GM13977 (cell line): ENCODE data around the gene RAPGEF1.

Source experiments
- DNase-seq: peaks from one replicate; pipeline ENCODE4 v3.0.0; 2012; ENCODE audit warnings: low spot score
- in situ Hi-C: fragments of 300-500 bp; cut with MboI; formaldehyde crosslinking; loops from one replicate; pipeline ENCODE4 v1.12.0; 2022; ENCODE audit warnings: low sequenced_read_pairs, low pct_unique_long_range_greater_than_20kb, mixed read lengths, inconsistent platforms; ENCODE audit not compliant: unreplicated experiment
- TF ChIP-seq, protein P1 (sequence below): IDR thresholded peaks from 2 replicates; pipeline ENCODE4 v1.5.1; 2012; ENCODE audit warnings: mild to moderate bottlenecking, control low read depth; ENCODE audit not compliant: insufficient read depth; ENCODE audit errors: extremely low read depth, missing control alignments

The RAPGEF1 gene

GRCh38 chr9:131732061-131732526 is 7.8 kb downstream of the RAPGEF1 start:
- in situ Hi-C loops: loop anchor here (10.0 kb wide), 1 partner anchor 77 kb away; no protein-coding TSS in a partner anchor
- TF ChIP-seq, protein P1, sequence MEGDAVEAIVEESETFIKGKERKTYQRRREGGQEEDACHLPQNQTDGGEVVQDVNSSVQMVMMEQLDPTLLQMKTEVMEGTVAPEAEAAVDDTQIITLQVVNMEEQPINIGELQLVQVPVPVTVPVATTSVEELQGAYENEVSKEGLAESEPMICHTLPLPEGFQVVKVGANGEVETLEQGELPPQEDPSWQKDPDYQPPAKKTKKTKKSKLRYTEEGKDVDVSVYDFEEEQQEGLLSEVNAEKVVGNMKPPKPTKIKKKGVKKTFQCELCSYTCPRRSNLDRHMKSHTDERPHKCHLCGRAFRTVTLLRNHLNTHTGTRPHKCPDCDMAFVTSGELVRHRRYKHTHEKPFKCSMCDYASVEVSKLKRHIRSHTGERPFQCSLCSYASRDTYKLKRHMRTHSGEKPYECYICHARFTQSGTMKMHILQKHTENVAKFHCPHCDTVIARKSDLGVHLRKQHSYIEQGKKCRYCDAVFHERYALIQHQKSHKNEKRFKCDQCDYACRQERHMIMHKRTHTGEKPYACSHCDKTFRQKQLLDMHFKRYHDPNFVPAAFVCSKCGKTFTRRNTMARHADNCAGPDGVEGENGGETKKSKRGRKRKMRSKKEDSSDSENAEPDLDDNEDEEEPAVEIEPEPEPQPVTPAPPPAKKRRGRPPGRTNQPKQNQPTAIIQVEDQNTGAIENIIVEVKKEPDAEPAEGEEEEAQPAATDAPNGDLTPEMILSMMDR: no peak
- peak; percentile 24 for DNase-seq

- in situ Hi-C loops: loop anchor here (10.0 kb wide), 1 partner anchor 77 kb away; no protein-coding TSS in a partner anchor
- TF ChIP-seq, protein P1: no peak
- no peak for DNase-seq
Measured at GRCh38 chr9:131731644-131732043, 8.2 kb downstream of the RAPGEF1 start.

- in situ Hi-C loops: loop anchor here (10.0 kb wide), 1 partner anchor 76 kb away; no protein-coding TSS in a partner anchor
- no peak for DNase-seq
- TF ChIP-seq, protein P1: no peak
Measured at GRCh38 chr9:131731237-131731636, 8.6 kb downstream of the RAPGEF1 start.

GRCh38 chr9:131728961-131729360 is 10.9 kb downstream of the RAPGEF1 start:
- no peak for DNase-seq
- in situ Hi-C loops: no loop called here
- TF ChIP-seq, protein P1: no peak

- TF ChIP-seq, protein P1: no peak
- in situ Hi-C loops: no loop called here
- DNase-seq: no peak
Measured at GRCh38 chr9:131728546-131728910, 11.3 kb downstream of the RAPGEF1 start.

DNA sequence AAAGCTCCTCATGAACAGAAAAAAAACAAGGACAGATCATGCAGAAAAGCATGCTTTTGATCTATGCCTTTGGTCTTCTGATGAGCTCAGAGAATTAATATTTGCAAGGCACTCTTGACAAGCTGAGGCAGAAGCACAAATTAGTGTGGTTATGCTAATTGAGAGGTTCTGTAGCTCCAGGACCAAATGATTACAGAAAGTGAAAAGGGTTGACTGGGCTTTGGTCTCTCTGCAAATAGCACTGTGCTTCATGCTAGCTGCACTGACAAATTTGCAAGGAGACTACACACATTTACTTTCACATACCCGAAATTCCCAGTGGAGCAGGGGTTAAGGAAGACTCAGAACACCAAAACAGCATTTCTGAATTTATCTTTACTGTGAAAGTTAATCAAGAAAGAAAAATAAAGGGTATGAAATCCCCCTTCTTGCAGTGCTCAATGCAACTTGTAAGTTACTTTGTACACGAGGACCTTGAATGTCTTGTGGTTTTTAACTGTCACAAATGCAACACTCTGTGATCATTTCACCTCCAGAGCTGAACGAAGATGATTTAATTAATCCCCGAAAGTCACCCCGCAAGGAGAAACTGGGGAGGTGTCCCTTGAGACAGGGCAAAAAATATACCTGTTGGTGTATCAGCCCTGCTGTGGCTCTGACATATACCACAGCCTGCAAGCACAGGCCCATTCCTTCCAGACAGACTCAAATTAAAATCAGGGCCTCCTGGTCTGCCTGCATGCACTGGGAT is 11.9 kb downstream of the RAPGEF1 start:
- in situ Hi-C loops: no loop called here
- no peak for DNase-seq
- TF ChIP-seq, protein P1: no peak
